HG02840 (cell line): ENCODE results near the gene R3HDM2.
A peak's percentile ranks its signal among the peaks of the same experiment; 100 is the strongest.

ENCODE experiments used
- ATAC-seq: cut with Tn5 transposase; IDR thresholded peaks from one replicate; pipeline ENCODE4 v1.9.1; 2021; ENCODE audit warnings: mild to moderate bottlenecking, moderate library complexity, moderate number of reproducible peaks; ENCODE audit not compliant: unreplicated experiment, low FRiP score

Gene R3HDM2

DNA sequence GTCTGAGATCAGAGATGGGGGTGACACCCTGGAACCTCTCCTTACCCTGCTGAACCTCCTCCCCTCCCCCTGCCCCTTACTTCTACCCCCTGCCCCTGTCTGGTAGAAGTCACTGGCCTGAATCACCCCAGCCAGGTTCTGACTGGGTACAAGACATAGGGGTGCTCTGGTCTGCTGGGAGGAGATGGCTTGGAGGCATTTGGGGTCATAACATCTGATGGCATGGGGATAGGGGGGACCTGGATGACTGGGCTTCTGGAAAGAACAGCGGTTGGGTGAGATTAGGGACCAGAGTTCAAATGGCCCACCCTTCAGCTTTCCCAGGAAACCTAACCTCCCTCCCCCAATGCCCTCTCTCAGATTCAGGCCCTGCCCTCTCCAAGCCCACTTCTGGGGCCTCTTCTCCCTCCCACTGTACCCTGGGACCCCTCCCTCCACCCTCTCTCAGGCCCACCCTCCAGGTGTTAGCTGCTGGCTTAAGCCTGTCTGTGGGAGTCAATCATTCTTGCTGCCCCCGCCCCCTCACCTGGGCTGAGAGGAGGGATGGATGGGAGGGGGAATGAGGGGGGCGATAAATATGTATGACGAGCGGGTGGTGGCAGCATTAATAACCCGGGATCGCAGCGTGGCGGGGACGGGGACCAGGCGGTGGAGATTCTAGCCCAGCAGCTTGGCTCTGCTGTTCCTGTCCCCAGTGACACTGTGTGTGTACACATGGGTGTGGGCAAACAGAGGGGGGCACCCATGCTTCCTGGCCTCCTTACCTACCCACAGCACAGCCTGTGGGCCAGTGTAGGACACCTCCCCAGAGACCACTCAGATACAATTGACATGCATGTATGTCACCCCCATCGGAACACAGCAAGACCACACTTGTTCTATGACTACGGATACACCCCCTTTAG, 208.3 kb downstream of the R3HDM2 start:
- ATAC-seq, result no peak

DNA sequence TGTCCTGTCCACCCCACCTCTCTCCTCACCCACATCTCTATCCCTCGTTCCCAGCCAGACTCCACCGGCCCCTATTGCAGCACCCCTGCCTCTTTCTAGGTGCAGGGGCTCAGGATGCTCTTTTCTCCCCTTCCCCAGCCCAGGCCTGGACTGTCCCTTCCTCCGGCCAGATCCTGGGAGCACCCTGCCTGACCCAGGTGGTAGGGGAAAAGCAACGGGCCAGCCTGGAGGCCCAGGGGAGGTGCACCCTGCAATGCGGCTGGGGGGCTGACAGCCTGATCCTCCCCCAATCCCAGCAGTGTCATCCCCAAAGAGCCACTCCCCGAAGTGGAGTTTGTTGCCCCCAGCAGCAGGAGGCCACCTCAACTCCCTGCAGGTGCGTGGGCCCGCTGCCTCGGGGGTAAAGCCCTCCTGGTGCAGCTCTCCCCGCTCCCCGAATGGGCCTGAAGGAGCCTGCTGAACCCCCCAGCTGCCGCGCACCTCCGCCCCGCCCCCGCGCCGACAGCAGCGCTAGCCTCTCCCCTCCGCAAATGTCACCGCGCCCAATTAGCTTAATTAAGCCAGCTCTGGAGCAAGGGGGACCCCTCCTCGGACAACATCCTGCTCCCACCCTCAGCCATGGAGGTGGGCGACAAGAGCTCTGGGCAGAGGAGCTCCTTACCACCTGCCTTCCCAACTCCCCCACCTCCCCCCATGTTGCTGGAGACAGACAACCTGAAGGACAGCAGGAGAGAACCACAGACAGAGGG, 209.5 kb downstream of the R3HDM2 start:
- no peak for ATAC-seq

DNA sequence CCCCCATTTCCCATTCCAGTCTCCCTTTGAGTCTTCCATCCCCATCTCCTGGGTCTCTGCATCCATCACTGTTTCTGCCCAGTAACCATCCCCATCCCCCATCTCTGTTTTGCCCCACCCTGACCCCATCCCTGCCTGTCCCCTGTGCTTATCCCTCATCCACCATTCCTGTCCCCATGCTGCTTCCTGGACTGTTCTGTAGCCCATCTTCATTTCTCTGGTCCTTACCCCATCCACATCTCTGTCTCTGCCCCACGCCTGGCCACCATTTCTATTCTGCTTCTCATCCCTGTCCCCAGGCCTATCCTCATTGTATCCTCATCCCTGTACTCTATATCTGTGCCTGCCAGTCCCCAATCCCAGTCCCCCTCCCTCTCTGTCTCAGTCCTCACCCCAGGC, 210.1 kb downstream of the R3HDM2 start:
- ATAC-seq, result no peak

DNA sequence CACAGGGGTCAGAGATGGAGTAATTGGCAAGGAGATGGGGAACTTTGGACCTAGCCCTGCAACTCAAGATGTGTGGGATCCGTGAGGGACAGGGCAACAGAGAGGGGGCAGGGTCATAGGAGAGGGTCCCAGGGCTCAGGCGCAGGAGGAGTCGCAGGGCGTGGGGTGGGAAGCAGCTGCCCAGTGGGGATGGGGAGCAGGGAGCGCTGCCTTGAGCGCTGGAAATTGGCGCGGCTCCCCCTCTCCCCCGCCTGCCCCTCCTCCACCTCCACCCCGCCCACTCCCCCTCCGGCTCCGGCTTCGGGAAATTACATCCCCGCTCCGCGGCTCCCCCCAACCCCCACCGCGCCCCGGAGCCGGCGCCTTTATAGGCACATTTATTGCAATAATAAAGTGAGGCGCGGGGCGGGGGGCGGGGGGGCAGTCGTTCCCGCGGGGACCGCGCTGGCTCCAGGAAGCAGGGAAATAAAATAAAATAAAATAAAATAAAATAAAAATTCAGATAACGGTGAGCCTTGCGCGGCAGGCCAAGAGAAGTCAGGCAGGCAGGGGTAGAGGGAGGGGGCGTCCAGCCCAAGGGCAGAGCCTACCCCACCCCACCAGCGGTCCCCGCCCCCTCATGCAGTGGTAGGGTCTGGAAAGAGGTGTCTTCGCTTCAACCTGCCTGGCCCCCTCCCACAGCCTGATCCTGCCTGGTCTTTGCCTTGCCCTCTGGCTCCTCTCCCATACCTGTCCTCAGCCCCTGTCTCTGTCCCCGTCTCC, 210.7 kb downstream of the R3HDM2 start:
- no peak for ATAC-seq

DNA sequence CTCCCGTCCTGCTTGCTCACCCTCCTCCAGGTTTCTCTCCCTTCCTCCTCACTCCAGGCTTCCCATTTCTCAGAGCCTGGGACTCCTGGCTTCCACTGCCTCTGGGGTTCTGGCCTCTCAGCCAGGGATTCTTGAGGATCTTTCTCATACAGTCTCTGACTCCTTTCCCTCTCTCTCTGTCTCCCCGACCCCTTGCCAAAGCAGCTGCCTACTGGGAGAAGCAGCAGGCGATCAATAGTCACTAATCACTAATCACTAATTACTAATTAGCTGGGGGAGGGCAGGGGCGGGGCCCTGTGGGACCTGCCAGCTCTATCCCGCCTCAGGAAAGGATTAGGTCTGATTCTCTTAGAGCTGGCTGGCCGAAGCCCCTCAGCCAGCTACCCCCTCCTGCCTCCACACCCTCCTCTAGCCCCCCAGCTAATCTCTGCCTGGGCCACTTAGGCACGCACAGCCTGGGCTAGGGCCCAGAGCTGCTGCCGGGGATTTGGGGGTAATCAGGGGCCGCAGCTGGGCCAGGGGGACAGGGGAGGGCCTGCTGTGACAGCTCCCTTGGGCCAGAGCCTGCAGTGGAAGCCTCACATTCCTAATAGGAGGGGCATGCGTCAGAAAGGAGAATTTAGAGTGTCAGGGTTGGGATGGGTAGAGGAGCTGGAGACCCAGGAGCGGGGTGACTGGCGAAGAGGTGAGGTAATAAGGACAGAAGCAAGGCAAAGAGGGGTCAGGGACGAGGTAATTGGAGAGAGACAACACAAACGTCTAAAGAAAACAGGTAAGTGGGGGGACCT, 211.4 kb downstream of the R3HDM2 start:
- ATAC-seq, result no peak

DNA sequence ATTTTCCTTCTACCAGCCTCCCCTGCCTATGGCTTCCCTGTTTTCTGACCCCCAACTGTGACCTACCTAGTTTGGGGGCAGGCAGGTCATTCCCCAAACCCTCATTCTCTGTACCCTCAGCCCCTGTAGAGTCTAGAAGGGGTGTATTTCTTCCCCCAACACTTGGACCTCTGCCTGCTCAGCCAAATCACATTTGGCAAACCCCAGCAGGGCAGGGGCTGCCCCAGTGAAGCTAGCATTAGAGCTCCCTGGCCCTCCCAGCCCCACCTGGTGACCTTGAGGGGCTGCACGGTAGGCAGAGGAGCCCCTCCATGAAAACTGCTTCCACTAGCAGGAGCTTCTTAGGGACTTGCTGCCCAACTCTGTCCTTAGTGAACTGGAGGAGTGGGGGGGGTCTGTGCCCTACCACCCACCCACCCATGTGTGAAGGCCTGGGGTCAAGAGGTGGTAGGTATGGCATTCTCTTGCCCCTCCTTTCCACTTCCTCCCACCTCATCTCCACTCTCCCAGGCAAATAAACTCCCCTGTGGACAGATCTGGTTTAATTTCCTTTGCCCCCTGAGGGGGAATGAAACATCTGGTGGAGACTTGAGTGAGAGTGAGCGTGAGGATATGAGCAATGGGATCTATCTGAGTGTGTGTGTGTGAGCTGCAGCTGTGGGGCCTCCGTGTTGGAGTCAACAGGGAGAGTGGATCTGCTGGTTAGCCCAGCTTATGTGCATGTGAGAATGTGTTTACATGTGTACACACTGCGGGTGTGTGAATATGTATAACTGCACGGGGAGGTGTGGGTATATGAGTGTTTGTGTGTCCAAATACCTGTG, 212.6 kb downstream of the R3HDM2 start:
- no peak for ATAC-seq

DNA sequence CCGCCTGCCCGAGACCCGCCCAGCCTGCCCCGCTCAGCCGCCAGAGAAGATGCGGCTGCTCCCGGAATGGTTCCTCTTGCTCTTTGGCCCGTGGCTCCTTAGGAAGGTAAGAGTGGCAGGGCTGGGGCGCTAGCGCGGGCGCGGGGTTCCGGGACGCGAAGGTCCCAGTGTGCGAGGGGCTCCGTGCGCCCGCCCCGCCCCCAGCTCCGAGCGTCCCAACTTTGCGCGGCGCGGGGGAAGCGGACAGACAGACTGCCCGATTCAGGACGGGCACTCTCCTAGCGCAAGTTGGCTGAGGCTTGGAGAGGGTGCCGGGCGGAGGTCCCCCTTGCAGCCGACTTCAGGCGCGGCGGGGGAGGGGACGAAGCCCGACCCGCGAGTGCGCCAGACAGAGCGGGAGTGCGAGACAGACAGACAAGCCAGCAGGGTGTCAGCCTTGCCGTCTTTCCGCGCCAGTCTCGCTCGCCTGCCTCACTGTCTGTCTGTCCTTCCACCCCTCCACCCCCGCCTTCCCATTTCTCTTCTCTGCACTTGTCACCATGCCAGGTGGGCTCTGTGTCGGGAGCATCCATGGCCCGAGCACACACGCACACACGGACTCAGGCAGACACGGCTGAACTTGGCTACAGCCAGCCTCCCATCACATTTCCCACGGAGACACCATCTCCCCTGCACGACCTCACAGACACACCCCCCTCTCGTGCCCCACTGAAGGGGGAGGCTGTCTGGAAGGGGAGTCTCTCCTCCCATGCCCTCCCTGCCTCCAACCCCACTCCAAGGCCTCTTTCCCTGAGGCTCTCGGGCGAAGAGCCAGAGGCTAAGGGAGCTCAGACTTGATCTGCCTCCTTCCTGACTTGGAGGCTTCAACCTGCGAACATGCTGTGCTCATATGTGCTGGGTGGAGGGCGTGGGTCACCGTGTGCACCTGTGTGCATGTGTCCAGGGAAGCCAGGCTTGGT, 213.6 kb downstream of the R3HDM2 start:
- no peak for ATAC-seq

DNA sequence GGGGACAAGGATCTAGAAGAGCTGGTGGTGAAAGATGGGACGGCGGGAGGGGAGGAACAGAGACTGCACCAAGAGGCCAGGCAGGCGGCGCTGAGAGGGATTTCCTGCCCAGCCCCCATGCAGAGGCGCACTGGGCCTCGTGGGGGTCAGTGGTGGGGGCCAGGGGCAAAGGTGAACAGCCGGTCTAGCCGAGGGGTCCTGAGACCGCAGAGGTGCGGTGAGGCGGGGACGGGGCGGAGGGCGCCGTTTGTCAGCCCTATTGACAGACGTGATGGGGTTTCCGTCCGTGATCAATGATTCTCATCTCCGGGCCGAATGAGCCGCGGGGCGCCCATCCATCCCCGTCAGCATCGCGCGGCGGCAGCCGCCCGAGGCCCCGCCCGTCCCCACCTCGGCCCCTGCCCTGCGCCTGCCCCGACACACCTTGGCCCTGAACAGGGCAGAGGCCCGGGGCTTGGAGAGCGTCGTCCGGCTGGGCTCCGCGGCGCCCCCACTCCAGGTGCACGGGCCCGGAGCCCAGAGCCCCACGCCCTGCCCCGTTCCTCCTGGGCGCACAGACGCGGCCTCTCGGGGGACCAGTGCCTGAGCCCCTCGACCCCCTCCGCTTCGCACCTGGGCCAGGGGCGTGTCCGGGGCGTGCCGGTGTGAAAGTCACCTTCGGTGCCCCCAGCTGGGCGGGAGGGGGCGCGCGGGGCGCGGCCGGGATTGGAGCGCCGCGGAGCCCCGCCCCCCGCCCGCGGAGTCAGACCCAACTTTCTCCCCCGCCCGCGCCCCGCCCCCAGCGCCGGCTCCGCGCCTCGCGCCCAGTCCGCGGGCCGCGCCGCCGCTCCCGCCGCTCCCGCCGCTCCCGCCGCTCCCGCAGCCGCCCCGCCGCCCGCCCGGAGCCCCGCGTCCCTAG, 214.6 kb downstream of the R3HDM2 start, which contains the start of gene NXPH4:
Gene NXPH4 (plus strand): TSS at position 781 of the 898 bp plus-strand sequence. CDS start 176 bp downstream, outside the sequence.
- ATAC-seq, result peak; percentile 17

DNA sequence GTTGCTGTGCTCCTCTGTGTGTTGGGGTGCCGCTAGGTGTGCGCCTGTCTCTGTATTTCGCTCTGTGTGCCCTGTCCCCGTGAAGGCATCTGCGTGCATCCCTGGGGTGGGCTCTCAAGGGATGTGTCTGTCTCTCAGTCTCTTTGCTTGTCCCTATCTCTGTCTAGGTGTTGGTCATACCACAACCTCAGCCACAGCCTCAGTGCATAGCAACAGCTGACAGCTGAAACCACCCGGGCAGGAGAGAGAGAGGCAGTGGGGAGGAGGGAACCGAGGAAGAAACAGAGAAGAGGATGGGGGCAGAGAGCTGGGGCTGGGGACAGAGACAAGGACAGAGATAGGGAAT, 215.2 kb downstream of the R3HDM2 start:
- ATAC-seq, result peak; percentile 42

DNA sequence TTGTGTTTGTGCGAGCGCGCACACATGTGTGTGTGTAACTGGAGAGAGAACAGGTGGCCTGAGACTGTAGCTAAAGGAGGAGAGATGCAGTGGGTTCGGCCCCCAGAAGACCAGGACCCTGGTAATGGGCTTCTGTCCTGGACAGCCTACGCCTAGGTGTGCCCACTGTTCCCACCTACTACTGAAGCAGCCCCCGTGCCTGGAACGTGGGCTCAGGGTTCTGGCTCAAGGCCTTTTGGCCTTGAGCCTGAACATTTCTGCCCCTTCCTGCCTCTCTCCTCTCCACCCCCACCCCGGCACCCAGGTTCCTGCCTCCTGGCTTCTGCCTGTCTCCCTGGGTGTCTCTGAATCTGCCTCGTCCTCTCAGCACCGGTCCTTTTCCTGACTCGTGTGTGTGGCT, 215.8 kb downstream of the R3HDM2 start:
- no peak for ATAC-seq

DNA sequence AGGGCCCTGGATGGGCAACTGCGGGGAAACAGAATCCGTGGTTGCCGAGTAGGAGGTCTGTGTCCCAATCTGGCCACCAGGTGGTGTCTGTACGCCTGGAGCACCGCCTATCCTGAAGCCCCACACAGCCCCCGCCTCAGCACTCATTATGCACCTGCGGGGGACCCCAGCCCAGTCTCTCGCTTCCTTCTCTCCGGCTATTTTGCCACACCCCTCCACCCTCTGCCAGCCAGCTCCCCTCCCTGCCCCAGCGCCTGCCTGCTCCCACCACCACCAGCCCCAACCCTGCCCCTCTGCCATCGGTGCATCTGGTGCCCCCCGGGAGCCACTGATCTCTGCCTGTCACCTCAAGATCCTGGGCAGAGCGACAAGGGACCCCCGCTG, 216.5 kb downstream of the R3HDM2 start:
- ATAC-seq, result no peak

DNA sequence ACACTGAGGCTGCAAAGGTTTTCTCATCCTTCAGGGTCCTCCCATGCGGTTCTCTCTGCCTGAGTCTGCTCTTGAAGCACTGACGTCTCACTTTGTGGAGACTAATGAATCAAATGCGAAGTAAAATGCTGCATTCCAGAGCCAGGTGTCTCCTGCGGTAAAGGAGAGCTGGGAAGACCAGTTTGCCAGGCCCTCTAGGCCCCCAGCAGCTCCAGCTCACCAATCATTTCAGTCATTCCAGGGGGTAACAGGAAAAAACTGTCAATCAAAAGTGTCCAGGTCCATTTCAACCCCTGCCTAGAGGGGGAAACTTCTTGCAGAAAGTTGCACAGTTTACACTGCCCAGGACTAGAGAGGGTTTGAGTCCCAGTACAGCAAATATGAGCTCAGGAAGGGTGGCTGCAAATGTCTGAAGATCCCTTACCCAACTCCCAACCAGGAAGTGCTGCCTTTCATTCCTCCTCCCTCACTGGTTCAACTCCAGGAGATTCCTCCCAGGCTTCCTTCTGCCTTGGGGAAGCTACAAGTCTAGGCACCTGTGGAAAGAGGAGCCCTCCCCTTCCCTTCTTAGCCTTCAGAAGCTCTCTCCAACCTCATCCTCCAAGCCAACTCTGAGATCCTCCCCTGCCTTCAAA, 217.0 kb downstream of the R3HDM2 start:
- no peak for ATAC-seq

DNA sequence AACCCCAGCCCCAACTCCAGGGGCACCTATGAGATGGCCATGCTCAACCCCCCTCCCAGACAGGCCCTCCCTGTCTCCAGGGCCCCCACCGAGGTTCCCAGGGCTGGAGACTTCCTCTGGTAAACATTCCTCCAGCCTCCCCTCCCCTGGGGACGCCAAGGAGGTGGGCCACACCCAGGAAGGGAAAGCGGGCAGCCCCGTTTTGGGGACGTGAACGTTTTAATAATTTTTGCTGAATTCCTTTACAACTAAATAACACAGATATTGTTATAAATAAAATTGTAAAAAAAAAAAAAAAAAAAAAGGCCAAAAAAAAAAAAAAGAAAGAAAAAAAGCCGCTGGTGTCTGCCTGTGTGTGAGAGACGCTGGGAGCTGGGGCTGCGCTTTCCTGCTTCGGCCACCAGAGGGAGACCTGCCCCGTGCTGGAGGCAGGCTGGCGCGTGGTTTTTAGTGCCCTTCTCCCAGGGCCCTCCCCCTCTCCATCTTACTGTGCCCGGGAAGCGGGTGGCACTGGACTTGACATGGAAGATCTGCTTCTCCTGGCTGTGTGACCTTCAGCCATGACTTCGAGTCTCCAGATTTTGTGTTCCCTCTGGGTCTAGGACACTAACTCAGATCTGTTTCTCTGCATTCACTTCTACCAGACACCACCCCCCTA, 217.7 kb downstream of the R3HDM2 start:
- no peak for ATAC-seq

DNA sequence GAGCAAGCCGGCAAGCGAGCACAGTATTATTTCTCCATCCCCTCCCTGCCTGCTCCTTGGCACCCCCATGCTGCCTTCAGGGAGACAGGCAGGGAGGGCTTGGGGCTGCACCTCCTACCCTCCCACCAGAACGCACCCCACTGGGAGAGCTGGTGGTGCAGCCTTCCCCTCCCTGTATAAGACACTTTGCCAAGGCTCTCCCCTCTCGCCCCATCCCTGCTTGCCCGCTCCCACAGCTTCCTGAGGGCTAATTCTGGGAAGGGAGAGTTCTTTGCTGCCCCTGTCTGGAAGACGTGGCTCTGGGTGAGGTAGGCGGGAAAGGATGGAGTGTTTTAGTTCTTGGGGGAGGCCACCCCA, 218.2 kb downstream of the R3HDM2 start:
- ATAC-seq, result no peak

DNA sequence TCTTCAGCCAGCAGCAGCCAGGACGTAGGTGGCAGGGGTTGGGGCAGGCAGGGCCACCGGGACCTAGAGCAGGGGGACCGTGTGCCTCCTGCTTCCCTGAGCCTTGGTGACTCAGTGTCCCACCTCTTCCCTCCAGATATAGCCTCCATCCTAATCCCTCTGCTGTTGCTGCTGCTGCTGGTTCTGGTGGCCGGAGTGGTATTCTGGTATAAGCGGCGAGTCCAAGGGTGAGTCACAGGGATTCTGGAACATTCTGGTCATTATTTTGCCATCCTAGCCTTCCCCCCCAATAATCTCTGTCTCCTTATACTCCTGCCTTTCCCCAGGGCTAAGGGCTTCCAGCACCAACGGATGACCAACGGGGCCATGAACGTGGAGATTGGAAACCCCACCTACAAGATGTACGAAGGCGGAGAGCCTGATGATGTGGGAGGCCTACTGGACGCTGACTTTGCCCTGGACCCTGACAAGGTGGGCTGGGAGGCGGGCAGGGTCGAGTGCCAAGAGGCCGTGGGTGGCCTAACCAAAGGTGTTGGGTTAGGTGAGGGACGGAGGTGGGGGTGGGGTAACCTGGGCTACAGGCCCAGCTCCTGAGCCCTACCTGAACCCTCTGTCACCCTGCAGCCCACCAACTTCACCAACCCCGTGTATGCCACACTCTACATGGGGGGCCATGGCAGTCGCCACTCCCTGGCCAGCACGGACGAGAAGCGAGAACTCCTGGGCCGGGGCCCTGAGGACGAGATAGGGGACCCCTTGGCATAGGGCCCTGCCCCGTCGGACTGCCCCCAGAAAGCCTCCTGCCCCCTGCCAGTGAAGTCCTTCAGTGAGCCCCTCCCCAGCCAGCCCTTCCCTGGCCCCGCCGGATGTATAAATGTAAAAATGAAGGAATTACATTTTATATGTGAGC, 218.8 kb downstream of the R3HDM2 start:
- no peak for ATAC-seq
